Natural killer cell (primary cell): ENCODE results near the gene E2F3. TPM values are rescaled to one million over a fixed set of nuclear protein-coding genes. Genes with fewer than 3 reads are reported as not detected.

Experiments
- ATAC-seq, 3 donors: fragments of 150-1000 bp in 2 of 3; fragments of 200-7000 bp in 1 of 3; cut with Tn5 transposase; 1 replicate in 1 of 3; 2 replicates in 2 of 3; pipeline ENCODE4 v1.10.0; 2021; ENCODE audit warnings: mild to moderate bottlenecking in 2 of 3, moderate library complexity in 2 of 3
- DNase-seq, 2 donors: peaks; one replicate each; pipeline versions ENCODE4 v3.0.0 to v3.0.0-alpha.2; 2013 to 2021; ENCODE audit warnings: mixed read lengths in 1 of 2
- H3K27ac ChIP-seq: one replicate; pipeline ENCODE4 v1.5.1; 2013; ENCODE audit warnings: mild to moderate bottlenecking, low read length
- H3K27me3 ChIP-seq: one replicate; pipeline ENCODE4 v1.6.1; 2013; ENCODE audit warnings: low read length; ENCODE audit not compliant: control insufficient read depth, insufficient read depth
- H3K36me3 ChIP-seq: one replicate; pipeline ENCODE4 v1.6.1; 2013; ENCODE audit warnings: low read length; ENCODE audit not compliant: control insufficient read depth, insufficient read depth
- H3K4me1 ChIP-seq: one replicate; pipeline ENCODE4 v1.6.1; 2013; ENCODE audit warnings: low read length; ENCODE audit not compliant: control insufficient read depth, insufficient read depth
- H3K4me3 ChIP-seq: one replicate; pipeline ENCODE4 v1.5.1; 2013; ENCODE audit warnings: low read length
- H3K9me3 ChIP-seq: one replicate; pipeline ENCODE4 v1.6.1; 2013; ENCODE audit warnings: low read length; ENCODE audit not compliant: control insufficient read depth, insufficient read depth
- H3K27ac Mint-ChIP-seq, 2 donors: one replicate each; pipeline ENCODE4 v1.8.0; 2022; ENCODE audit warnings: mild to moderate bottlenecking in 2 of 2, mixed read lengths in 2 of 2, moderate library complexity in 1 of 2
- H3K27me3 Mint-ChIP-seq, 2 donors: one replicate each; pipeline ENCODE4 v1.8.0; 2022; ENCODE audit warnings: low read depth in 2 of 2, mixed read lengths in 2 of 2
- H3K36me3 Mint-ChIP-seq: one replicate; pipeline ENCODE4 v1.8.0; 2022; ENCODE audit warnings: mixed read lengths
- H3K4me1 Mint-ChIP-seq, 2 donors: one replicate each; pipeline ENCODE4 v1.8.0; 2022; ENCODE audit warnings: mixed read lengths in 2 of 2
- H3K4me3 Mint-ChIP-seq: one replicate; pipeline ENCODE4 v1.8.0; 2022; ENCODE audit warnings: mild to moderate bottlenecking, moderate library complexity, mixed read lengths
- H3K9me3 Mint-ChIP-seq, 2 donors: one replicate each; pipeline ENCODE4 v1.8.0; 2022; ENCODE audit warnings: mixed read lengths in 2 of 2
- WGBS: methylation state at CpG from one replicate; pipeline ENCODE4 v1.1.7; 2013; ENCODE audit warnings: missing lambda C conversion rate; ENCODE audit not compliant: insufficient coverage; 5-methylcytosine and 5-hydroxymethylcytosine counted together
- intact Hi-C: fragments of 100-400 bp; cut with micrococcal nuclease; formaldehyde crosslinking; loops from one replicate; pipeline ENCODE4 v1.14.2; 2022
- total RNA-seq, 4 donors: library from RNA; stranded (reverse); fragments of 120-200 nt in 1 of 4; gene quantifications; one replicate each; pipeline versions ENCODE4 v1.2.3 to v1.2.4, GENCODE V29; 2013 to 2022
- TF ChIP-seq, protein P1 (sequence below): fragments of 200-600 bp; IDR thresholded peaks from one replicate; pipeline ENCODE4 v1.8.0; 2022; ENCODE audit warnings: antibody characterized with exemption

E2F3 gene
- total RNA-seq, 3 donors from 2014 or later (not counting 1 experiment from before 2014, with no cell fraction given), result 8.2 to 14.7 (median 12.2) TPM

DNA sequence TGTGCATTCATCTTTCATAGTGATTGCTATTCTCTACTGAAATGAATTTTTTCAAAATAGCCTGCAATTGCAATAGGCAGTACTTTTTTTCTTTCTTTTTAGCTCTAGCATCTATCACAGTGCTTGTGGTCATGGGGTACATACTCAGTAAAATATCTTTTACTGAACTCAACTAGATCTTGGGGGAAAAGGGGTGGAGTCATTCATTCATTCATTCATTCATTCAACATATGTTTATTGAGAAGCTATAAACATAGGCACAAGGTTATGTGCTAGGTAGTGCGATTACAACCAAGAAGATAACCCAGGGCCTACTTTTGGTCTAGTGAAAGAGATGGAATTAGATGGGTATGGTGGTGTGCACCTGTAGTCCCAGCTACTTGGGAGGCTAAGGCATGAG lies 131.2 kb downstream of the E2F3 start:
- no peaks in the 10 kb centered on the region for H3K27me3 ChIP-seq
- DNase-seq (no peak), ATAC-seq (no peak)
- H3K9me3 Mint-ChIP-seq, result no peaks in the 10 kb centered on the region
- H3K27ac Mint-ChIP-seq, result peak overlapping the region in 1 of 2 donors; percentile 20
- intact Hi-C loops, result no loop called here
- 92% methylated on average over 1 of the region's 1 CpG for WGBS
- peaks cover 26 to 38% of the 10 kb centered on the region in 2 donors for H3K4me1 Mint-ChIP-seq
- H3K36me3 ChIP-seq, result peaks cover under 1% of the 10 kb centered on the region
- H3K4me1 ChIP-seq, result peaks cover 14% of the 10 kb centered on the region
- H3K27me3 Mint-ChIP-seq, result peaks cover 9 to 15% of the 10 kb centered on the region in 2 donors
- no peaks in the 10 kb centered on the region for H3K36me3 Mint-ChIP-seq
- no peak overlapping the region for H3K27ac ChIP-seq
- H3K4me3 ChIP-seq, result no peak overlapping the region
- H3K4me3 Mint-ChIP-seq, result peak overlapping the region; percentile 63
- H3K9me3 ChIP-seq, result no peaks in the 10 kb centered on the region
- TF ChIP-seq, protein P1, sequence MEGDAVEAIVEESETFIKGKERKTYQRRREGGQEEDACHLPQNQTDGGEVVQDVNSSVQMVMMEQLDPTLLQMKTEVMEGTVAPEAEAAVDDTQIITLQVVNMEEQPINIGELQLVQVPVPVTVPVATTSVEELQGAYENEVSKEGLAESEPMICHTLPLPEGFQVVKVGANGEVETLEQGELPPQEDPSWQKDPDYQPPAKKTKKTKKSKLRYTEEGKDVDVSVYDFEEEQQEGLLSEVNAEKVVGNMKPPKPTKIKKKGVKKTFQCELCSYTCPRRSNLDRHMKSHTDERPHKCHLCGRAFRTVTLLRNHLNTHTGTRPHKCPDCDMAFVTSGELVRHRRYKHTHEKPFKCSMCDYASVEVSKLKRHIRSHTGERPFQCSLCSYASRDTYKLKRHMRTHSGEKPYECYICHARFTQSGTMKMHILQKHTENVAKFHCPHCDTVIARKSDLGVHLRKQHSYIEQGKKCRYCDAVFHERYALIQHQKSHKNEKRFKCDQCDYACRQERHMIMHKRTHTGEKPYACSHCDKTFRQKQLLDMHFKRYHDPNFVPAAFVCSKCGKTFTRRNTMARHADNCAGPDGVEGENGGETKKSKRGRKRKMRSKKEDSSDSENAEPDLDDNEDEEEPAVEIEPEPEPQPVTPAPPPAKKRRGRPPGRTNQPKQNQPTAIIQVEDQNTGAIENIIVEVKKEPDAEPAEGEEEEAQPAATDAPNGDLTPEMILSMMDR, result no peak

DNA sequence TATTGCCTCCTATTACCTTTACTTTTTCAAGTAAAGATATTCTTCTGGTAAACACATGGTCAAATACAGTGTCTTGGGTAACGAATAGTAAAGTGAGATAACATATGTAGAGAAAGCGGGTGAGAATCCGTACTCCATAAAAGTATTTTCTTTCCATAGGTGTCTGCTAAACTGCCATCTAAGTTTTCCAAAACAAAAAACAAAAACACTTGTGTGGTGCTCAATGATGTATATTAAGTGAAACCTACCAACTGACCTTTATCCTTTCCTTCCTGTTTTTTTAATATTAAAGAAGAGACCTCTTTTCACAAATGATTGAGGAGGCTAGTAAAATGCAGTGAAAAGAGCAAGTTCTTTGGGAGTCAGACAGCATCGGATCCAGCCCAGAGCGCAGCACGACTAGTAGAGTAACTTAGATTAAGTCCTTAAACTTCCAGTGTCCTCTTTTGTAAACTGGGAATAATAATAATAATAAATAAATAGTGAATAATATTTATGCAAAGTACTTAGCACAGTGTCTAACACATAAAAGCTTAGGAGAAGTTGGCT lies 132.1 kb downstream of the E2F3 start:
- Mint-ChIP-seq H3K4me1 (peaks cover 24 to 42% of the 10 kb centered on the region in 2 donors), H3K36me3 (no peaks in the 10 kb centered on the region), H3K27me3 (peaks cover 9 to 15% of the 10 kb centered on the region in 2 donors), H3K4me3 (peak overlapping the region; percentile 97), H3K27ac (peak overlapping the region; percentile 95), H3K9me3 (no peaks in the 10 kb centered on the region)
- intact Hi-C loops, result loop anchor here (1.0 kb wide), 2 partner anchors 133 to 215 kb away; partner anchors contain the start of gene E2F3
- Histone ChIP-seq H3K4me3 (peak overlapping the region; percentile 89), H3K27me3 (no peaks in the 10 kb centered on the region), H3K27ac (peak overlapping the region; percentile 86), H3K4me1 (peaks cover 10% of the 10 kb centered on the region), H3K9me3 (no peaks in the 10 kb centered on the region), H3K36me3 (peaks cover 5% of the 10 kb centered on the region)
- TF ChIP-seq, protein P1, result no peak
- WGBS, result 10% methylated on average over 1 of the region's 6 CpGs
- DNase-seq (no peak), ATAC-seq (no peak)

DNA sequence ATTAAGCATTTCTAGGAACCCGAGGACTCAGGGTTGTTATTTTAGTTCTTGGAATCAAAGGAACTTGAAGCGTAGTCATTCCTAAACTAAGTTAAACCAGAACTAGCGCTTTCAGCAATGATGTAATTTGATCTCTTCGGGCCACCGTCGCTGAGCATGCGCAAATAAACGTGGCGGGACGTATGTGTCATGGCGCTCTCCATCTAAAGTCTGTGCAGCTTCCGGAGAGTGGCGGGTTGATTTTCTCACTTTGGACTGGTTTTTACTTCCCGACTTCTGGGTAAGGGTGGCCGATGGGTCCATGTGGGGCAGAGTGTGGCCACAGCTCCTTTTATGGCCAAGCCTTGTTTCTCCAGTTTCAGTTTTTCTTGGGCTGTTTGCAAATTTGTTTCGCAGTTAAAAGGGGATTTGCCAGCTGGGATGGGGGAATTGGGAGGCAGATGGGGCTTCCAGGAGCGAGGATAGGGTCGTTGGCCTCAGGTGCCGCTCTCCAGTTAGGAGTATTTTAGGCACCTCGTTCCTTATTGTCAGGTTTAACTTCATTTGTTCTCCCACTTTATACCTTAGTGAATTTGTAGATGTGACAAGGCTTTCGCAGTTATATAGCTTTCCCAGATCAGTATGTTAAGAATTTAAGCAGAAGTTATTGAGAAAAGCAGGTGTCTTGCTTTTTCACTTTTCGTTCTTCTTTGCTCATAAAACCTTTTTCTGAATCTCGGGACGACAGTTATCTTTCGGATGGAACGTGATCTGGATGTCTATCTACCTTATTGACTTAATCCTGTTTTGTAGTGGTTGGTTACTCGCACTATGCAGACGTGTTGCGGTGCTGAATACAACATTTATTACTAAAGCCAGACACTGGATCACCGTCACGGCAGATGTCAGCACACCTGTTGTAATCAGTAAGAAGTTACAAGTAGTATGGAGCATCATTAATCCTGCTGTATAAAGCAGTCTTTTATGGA lies 132.9 kb downstream of the E2F3 start, which contains the start of gene CDKAL1:
CDKAL1 (plus strand) TSS at position 163 of the 968 bp plus-strand sequence. CDS start 11,894 bp downstream, outside the sequence.
- Histone ChIP-seq H3K27ac (peak within 1 kb of the TSS; percentile 86), H3K4me1 (peaks cover 9% of the 10 kb centered on the region), H3K9me3 (no peaks in the 10 kb centered on the region), H3K27me3 (no peaks in the 10 kb centered on the region), H3K4me3 (peak within 1 kb of the TSS; percentile 89), H3K36me3 (peaks cover 5% of the 10 kb centered on the region)
- H3K4me3 Mint-ChIP-seq, result peak within 1 kb of the TSS; percentile 97
- peaks cover 9 to 15% of the 10 kb centered on the region in 2 donors for H3K27me3 Mint-ChIP-seq
- intact Hi-C loops, result loop anchor here (1.0 kb wide), 2 partner anchors 133 to 215 kb away; partner anchors contain the start of gene E2F3
- ATAC-seq, result peak; percentile 92 to 96 (median 95)
- H3K27ac Mint-ChIP-seq, result peak within 1 kb of the TSS; percentile 95
- peak; percentile 87 to 95 for DNase-seq
- H3K4me1 Mint-ChIP-seq, result peaks cover 29 to 45% of the 10 kb centered on the region in 2 donors
- 2% methylated on average over 26 of the region's 31 CpGs for WGBS
- no peaks in the 10 kb centered on the region for H3K36me3 Mint-ChIP-seq
- no peaks in the 10 kb centered on the region for H3K9me3 Mint-ChIP-seq
- TF ChIP-seq, protein P1, result no peak
